ENCODE data around the gene OR5AU1.
"Not testable (repeated sequence)": the region's sequence is repeated elsewhere in the genome, so short reads cannot be mapped to it uniquely, and the experiment has no call there.

OR5AU1 gene

DNA sequence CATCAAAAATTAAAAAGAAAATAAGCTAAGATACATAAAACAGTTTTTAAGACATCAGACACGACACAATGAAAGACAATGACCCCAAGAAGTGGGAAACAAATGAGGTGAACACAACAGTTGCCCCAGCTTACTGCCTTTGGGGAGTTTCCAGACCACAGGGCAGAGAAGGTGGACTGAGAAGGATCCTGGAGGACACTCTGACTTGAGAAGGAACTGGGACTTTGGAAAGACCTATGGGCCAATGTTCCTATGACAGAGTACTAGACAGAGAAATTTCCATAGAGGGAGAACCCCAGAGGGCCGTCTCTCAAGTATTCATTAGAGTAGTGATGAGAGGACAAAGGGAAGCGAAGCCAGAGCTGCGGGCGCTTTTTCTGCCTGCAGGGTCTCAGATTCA is 6.2 kb upstream of the OR5AU1 start:
- H3K79me2 ChIP-seq = no peaks in the 10 kb centered on the region
- no peaks in the 10 kb centered on the region for H3K36me3 ChIP-seq (ENCODE audit: control insufficient read depth, insufficient read depth, low read length)
- no peak overlapping the region for H2AFZ ChIP-seq
- no peak overlapping the region for H3K27ac ChIP-seq
- no peak for TF ChIP-seq CTCF (IDR thresholded peaks at IDR 0.05)
- no peaks in the 10 kb centered on the region for H3K27me3 ChIP-seq (ENCODE audit: control insufficient read depth, insufficient read depth, low read length)
- H3K4me3 ChIP-seq (ENCODE audit: low read depth, low read length) = no peak overlapping the region
- H3K9me3 ChIP-seq (ENCODE audit: control insufficient read depth, low read length) = no peaks in the 10 kb centered on the region
- peaks cover 3% of the 10 kb centered on the region for H3K4me1 ChIP-seq
- no peak overlapping the region for H3K4me2 ChIP-seq (ENCODE audit: low read length)
- H3K9ac ChIP-seq = no peak overlapping the region

GRCh38 chr14:21160061-21160610 is 4.3 kb upstream of the OR5AU1 start:
- H3K79me2 ChIP-seq = no peaks in the 10 kb centered on the region
- no peak overlapping the region for H3K27ac ChIP-seq
- no peak for TF ChIP-seq CTCF (IDR thresholded peaks at IDR 0.05)
- no peaks in the 10 kb centered on the region for H3K36me3 ChIP-seq (ENCODE audit: control insufficient read depth, insufficient read depth, low read length)
- H3K9ac ChIP-seq = no peak overlapping the region
- H3K9me3 ChIP-seq (ENCODE audit: control insufficient read depth, low read length) = no peaks in the 10 kb centered on the region
- H3K4me3 ChIP-seq (ENCODE audit: low read depth, low read length) = no peak overlapping the region
- H2AFZ ChIP-seq = no peak overlapping the region
- no peak overlapping the region for H3K4me2 ChIP-seq (ENCODE audit: low read length)
- peaks cover 3% of the 10 kb centered on the region for H3K4me1 ChIP-seq
- H3K27me3 ChIP-seq (ENCODE audit: control insufficient read depth, insufficient read depth, low read length) = no peaks in the 10 kb centered on the region

- not testable (repeated sequence) for H3K27ac ChIP-seq; H3K36me3 ChIP-seq (ENCODE audit: control insufficient read depth, insufficient read depth, low read length); H3K9me3 ChIP-seq (ENCODE audit: control insufficient read depth, low read length); H2AFZ ChIP-seq; H3K79me2 ChIP-seq; H3K4me1 ChIP-seq; H3K4me3 ChIP-seq (ENCODE audit: low read depth, low read length); H3K27me3 ChIP-seq (ENCODE audit: control insufficient read depth, insufficient read depth, low read length); H3K9ac ChIP-seq; H3K4me2 ChIP-seq (ENCODE audit: low read length)
These were observed 2.3 kb upstream of the OR5AU1 start for GRCh38 chr14:21158175-21158574.

DNA sequence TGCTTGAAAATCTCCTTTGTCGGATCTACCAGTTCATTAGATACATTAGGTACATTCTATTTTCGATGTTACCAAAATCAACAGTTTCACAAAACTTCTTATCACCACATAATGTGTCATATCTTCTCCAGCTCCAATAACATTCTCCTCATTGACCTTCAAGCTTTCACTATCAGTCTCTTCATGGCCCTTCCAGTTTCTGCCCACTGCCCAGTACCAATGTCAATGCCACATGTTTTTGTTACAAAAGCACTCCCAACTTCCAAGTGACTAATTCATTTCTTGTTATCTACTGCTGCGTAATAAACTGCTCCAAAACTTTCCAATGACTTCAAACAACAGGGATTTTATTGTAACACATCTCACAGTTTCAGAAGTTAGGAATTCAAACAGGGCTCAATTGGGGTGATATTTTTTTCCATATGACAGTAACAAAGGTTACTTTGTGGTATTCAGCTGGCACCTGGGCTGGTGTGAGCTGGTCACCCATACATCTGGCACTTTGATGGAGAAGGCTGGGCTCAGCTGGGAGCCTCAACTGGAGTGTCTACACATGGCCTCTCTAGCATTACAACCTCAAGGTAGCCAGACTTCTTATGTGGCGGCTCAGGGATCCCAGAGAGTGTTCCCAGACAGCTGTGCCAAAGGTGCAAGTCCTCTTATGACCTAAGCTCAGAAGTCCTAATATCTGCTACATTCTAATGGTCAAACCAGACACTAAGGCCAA is 6.1 kb downstream of the OR5AU1 start:
- H3K36me3 ChIP-seq (ENCODE audit: control insufficient read depth, insufficient read depth, low read length) = no peaks in the 10 kb centered on the region
- H3K4me3 ChIP-seq (ENCODE audit: low read depth, low read length) = no peak overlapping the region
- no peak for TF ChIP-seq CTCF (IDR thresholded peaks at IDR 0.05)
- H3K4me2 ChIP-seq (ENCODE audit: low read length) = no peak overlapping the region
- H3K4me1 ChIP-seq = no peaks in the 10 kb centered on the region
- no peaks in the 10 kb centered on the region for H3K79me2 ChIP-seq
- H2AFZ ChIP-seq = no peak overlapping the region
- H3K27ac ChIP-seq = no peak overlapping the region
- H3K27me3 ChIP-seq (ENCODE audit: control insufficient read depth, insufficient read depth, low read length) = no peaks in the 10 kb centered on the region
- no peaks in the 10 kb centered on the region for H3K9me3 ChIP-seq (ENCODE audit: control insufficient read depth, low read length)
- no peak overlapping the region for H3K9ac ChIP-seq

- no peak overlapping the region for H3K9ac ChIP-seq
- H3K4me3 ChIP-seq (ENCODE audit: low read depth, low read length) = no peak overlapping the region
- no peaks in the 10 kb centered on the region for H3K36me3 ChIP-seq (ENCODE audit: control insufficient read depth, insufficient read depth, low read length)
- H3K4me1 ChIP-seq = no peaks in the 10 kb centered on the region
- H3K4me2 ChIP-seq (ENCODE audit: low read length) = no peak overlapping the region
- H3K27me3 ChIP-seq (ENCODE audit: control insufficient read depth, insufficient read depth, low read length) = no peaks in the 10 kb centered on the region
- H3K79me2 ChIP-seq = no peaks in the 10 kb centered on the region
- no peak overlapping the region for H3K27ac ChIP-seq
- no peaks in the 10 kb centered on the region for H3K9me3 ChIP-seq (ENCODE audit: control insufficient read depth, low read length)
- TF ChIP-seq CTCF (IDR thresholded peaks at IDR 0.05) = no peak
- no peak overlapping the region for H2AFZ ChIP-seq
These were observed 10.4 kb downstream of the OR5AU1 start for GRCh38 chr14:21145437-21145836.

All from parathyroid adenoma (tissue), 2 donors.